GM12875 (cell line): ENCODE data around the gene IL2.
A peak's percentile ranks its signal among the peaks of the same experiment; 100 is the strongest.

Source experiments
- H3K4me3 ChIP-seq: one replicate; pipeline ENCODE4 v1.5.1; 2011; ENCODE audit warnings: low read depth, low read length, control low read depth
- TF ChIP-seq, protein P1 (sequence below): IDR thresholded peaks from 2 replicates; pipeline ENCODE4 v1.5.1; 2011; ENCODE audit warnings: low read depth, mild to moderate bottlenecking, control low read depth, inconsistent platforms, low read length, moderate library complexity, borderline replicate concordance; ENCODE audit not compliant: insufficient read depth

IL2 gene

DNA sequence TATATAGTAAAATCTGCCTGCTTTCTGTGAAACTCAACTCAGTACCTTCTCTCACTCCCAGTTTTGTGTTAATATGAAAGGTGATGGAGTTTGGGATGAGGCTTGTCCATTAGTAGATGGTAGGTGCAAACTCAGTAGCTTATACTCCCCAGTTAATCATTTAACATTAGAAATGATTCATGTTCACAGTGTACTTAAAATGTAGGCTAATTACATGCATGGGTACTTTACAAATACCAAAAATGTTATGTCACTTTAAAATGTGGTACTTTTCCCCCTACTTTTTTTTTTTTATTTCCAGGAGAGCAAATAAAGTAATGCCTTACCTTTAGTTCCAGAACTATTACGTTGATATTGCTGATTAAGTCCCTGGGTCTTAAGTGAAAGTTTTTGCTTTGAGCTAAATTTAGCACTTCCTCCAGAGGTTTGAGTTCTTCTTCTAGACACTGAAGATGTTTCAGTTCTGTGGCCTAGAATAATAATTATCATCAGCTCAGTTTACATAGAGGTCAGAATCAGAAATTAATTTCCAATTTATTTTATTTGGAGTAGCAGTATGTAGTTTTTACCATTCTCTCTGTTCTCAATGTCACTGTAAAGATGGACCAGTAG lies 3.0 kb downstream of the IL2 start:
- TF ChIP-seq, protein P1, sequence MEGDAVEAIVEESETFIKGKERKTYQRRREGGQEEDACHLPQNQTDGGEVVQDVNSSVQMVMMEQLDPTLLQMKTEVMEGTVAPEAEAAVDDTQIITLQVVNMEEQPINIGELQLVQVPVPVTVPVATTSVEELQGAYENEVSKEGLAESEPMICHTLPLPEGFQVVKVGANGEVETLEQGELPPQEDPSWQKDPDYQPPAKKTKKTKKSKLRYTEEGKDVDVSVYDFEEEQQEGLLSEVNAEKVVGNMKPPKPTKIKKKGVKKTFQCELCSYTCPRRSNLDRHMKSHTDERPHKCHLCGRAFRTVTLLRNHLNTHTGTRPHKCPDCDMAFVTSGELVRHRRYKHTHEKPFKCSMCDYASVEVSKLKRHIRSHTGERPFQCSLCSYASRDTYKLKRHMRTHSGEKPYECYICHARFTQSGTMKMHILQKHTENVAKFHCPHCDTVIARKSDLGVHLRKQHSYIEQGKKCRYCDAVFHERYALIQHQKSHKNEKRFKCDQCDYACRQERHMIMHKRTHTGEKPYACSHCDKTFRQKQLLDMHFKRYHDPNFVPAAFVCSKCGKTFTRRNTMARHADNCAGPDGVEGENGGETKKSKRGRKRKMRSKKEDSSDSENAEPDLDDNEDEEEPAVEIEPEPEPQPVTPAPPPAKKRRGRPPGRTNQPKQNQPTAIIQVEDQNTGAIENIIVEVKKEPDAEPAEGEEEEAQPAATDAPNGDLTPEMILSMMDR, result no peak
- no peak overlapping the region for H3K4me3 ChIP-seq

DNA sequence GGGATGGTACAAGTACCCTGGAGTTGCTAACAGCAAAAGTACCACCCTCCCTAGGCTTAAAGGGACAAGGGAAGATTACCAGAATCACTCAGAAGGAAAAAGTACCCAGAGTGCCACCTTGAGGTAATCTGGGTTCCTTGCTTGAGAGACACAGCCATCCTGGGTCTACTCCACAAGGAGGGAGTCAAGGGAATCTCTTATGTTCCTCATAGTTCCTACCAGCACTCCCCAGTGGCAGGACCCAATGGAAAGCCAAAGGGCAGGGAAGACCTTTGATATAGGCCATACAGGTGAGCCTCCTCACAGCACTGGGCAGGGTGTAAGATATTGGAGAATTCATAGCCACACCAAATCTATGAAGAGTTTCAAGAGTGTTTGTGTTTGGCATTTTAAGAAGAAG lies 5.7 kb downstream of the IL2 start:
- H3K4me3 ChIP-seq, result no peak overlapping the region

DNA sequence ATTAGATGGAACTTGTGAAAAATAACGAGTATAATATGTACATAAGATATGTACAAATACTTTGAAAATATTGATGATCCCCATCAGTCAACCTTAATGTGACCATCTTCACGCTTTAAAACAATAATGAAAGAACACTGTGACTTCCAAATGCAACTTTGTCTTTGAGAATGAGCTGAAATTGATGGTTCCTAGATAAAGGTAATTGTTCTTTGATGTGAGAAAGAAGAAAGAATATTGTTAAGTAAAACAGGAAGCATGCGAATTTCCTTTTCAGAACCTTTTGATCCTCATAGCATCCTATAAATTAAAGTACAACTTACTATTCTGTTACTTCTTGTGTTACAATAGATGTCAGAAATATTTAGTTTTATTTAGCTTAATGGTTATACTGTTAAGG lies 22.2 kb downstream of the IL2 start:
- TF ChIP-seq, protein P1, result no peak
- no peak overlapping the region for H3K4me3 ChIP-seq

More for the DNA sequence above, 5.7 kb downstream of the IL2 start:
- TF ChIP-seq, protein P1, result 0 out of 2 replicates have a peak, but pooled peaks have one; percentile 20

DNA sequence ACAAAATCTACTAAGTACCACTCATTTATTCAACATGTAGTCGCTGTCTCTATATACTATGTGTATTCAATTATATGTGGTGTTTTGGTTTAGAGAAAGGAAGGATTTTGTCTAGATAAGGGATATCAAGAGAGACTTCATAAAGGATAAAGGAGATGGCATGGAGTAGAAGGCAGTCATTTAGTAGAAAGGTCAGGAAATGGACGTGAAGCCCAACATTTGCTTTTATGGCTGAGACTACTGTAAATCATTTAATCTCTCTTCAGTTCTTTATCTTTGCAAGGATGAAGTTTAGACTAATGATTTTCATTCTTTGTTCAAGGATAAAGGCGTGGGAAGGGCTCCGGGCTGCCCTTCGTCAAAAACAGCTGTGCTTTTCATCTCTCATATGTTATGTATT lies 25.2 kb downstream of the IL2 start:
- TF ChIP-seq, protein P1, result no peak
- no peak overlapping the region for H3K4me3 ChIP-seq

DNA sequence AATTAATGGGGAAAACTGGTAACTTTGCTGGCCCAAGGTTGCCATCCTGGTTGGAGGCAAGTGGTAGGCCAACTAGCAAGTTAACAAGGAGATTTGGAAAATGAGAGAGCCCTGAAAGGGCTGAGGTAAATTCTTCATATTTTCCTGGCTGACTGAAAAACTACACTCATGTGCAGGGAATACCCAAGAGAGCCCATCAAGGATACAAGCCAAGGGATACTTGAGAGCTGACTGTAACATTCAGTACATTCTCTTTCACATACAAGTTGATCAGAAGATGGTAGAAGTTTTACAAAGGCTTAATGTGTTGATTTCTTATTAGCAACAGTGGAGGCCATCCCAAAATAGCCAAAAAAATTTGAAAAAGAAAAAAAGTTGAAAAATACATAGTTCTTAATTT lies 33.3 kb downstream of the IL2 start:
- H3K4me3 ChIP-seq, result no peak overlapping the region
- TF ChIP-seq, protein P1, result no peak

DNA sequence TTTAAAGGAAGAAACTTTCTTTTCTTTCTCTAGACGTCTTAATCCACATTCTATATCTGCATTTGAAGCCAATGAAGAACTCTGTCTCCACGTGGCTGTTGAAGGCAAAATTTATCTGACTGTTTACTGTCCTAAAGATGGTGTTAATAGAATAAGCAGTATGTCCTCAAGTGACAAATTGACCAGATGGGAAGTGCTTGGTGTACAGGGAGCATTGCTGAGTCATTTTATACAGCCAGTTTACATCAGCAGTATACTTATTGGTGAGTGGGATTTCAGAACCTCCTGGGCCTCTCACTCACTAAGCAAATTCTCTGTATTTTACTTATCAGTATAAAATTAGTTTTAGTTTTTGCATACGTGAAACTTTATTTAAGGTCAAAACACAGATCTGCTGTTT lies 44.0 kb downstream of the IL2 start:
- no peak overlapping the region for H3K4me3 ChIP-seq
- TF ChIP-seq, protein P1, result no peak

DNA sequence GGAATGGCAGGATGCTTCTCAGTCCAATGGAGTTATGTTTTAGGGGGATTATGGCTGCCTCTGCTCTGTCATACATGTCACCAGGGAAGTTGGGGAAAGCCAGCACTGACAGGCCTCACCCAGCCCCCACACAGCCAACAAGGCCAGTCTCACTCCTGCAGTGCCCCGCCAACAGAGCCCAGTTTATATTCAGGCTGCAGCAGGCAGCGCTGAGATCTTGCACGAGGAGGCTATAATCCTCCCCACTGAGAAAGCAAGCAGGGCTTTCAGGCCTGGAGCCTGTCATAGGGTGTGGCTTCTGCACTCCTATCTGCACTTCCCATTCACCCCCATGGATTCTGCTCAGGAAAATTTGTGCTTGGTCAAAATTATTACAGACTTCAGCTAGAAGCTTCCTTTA lies 52.7 kb downstream of the IL2 start:
- no peak overlapping the region for H3K4me3 ChIP-seq

More for the DNA sequence above, 52.7 kb downstream of the IL2 start:
- TF ChIP-seq, protein P1, result no peak
